HepG2 (cell line): ENCODE measurements around the gene DNASE1L2. TPM values are rescaled to one million over a fixed set of nuclear protein-coding genes. Genes with fewer than 3 reads are reported as not detected.

Experiments
- CBX1 ChIP-seq: IDR thresholded peaks from one replicate; pipeline ENCODE4 v1.6.1; 2016; ENCODE audit warnings: antibody characterized with exemption, low read depth
- ETS1 ChIP-seq: sonication (generic); formaldehyde crosslinking; IDR thresholded peaks from 2 replicates; pipeline ENCODE4 v1.4.0; 2020; ENCODE audit warnings: missing genetic modification reagents
- GATA4 ChIP-seq: sonication (generic); IDR thresholded peaks from 2 replicates; pipeline ENCODE4 v1.6.1; 2016; ENCODE audit warnings: antibody characterized with exemption, low read depth, borderline replicate concordance
- KDM4B ChIP-seq: sonication (generic); formaldehyde crosslinking; IDR thresholded peaks from 2 replicates; pipeline ENCODE4 v1.4.0; 2020; ENCODE audit warnings: missing genetic modification reagents
- MTERF4 ChIP-seq: sonication (generic); formaldehyde crosslinking; IDR thresholded peaks from 2 replicates; pipeline ENCODE4 v1.8.0; 2023; ENCODE audit warnings: mild to moderate bottlenecking, missing genetic modification reagents
- SETDB1 ChIP-seq: sonication (generic); formaldehyde crosslinking; IDR thresholded peaks from 2 replicates; pipeline ENCODE4 v1.5.1; 2020; ENCODE audit warnings: missing genetic modification reagents, mild to moderate bottlenecking, borderline replicate concordance
- SIX1 ChIP-seq: sonication (generic); formaldehyde crosslinking; IDR thresholded peaks from 2 replicates; pipeline ENCODE4 v1.4.0; 2020; ENCODE audit warnings: missing genetic modification reagents, borderline replicate concordance
- TFDP1 ChIP-seq: IDR thresholded peaks from 2 replicates; pipeline ENCODE4 v1.6.1; 2016; ENCODE audit warnings: missing compliant biosample characterization, missing genetic modification reagents, borderline replicate concordance
- THAP11 ChIP-seq: IDR thresholded peaks from 2 replicates; pipeline ENCODE4 v1.6.1; 2016; ENCODE audit warnings: missing biosample characterization, missing genetic modification reagents
- ZNF331 ChIP-seq: sonication (generic); formaldehyde crosslinking; IDR thresholded peaks from 2 replicates; pipeline ENCODE4 v1.4.0; 2020; ENCODE audit warnings: missing genetic modification reagents
- ZNF878 ChIP-seq: sonication (generic); formaldehyde crosslinking; IDR thresholded peaks from 2 replicates; pipeline ENCODE4 v1.8.1; 2023; ENCODE audit warnings: mild to moderate bottlenecking, missing genetic modification reagents, moderate library complexity
- polyA plus RNA-seq, 8 experiments: library from polyadenylated mRNA; depleted of rRNA in 3 of 8; stranded (reverse) in 7 of 8; unstranded in 1 of 8; fragments of >200 nt; fragmentation: Illumina TruSeq in 4 of 8; extraction: Trizol in 4 of 8; gene quantifications; 2 replicates each; pipeline versions ENCODE4 v1.2.1 to v1.2.3, GENCODE V29; 2011 to 2016; ENCODE audit warnings: low read depth in 4 of 8, missing spikeins in 1 of 8, mixed read lengths in 1 of 8; ENCODE audit not compliant: insufficient read depth in 1 of 8
- total RNA-seq, 5 experiments: library from RNA; depleted of rRNA; stranded (reverse); fragments of >200 nt; fragmentation: Illumina TruSeq; extraction: Trizol; gene quantifications; 2 replicates each; pipeline ENCODE4 v1.2.3, GENCODE V29; 2016; ENCODE audit warnings: low read depth in 1 of 5
- TF ChIP-seq, protein P1 (sequence below): sonication (generic); formaldehyde crosslinking; IDR thresholded peaks from 2 replicates; pipeline ENCODE4 v1.4.0; 2020; ENCODE audit warnings: missing genetic modification reagents, borderline replicate concordance
- TF ChIP-seq, protein P2 (sequence below): sonication (generic); formaldehyde crosslinking; IDR thresholded peaks from 2 replicates; pipeline ENCODE4 v1.5.0; 2020; ENCODE audit warnings: missing genetic modification reagents
- TF ChIP-seq, protein P3 (sequence below): fragments of 450-650 bp; IDR thresholded peaks from 2 replicates; pipeline ENCODE4 v1.6.1; 2017
- TF ChIP-seq, protein P4 (sequence below): sonication (generic); formaldehyde crosslinking; IDR thresholded peaks from 2 replicates; pipeline ENCODE4 v1.4.0; 2020; ENCODE audit warnings: missing genetic modification reagents

Gene DNASE1L2
- total and polyA plus RNA-seq, 2 of the 13 experiments (the other 11 are each of a cell fraction or from before 2014, with no cell fraction given), result 0.44 to 0.50 TPM

- TF ChIP-seq, protein P1, sequence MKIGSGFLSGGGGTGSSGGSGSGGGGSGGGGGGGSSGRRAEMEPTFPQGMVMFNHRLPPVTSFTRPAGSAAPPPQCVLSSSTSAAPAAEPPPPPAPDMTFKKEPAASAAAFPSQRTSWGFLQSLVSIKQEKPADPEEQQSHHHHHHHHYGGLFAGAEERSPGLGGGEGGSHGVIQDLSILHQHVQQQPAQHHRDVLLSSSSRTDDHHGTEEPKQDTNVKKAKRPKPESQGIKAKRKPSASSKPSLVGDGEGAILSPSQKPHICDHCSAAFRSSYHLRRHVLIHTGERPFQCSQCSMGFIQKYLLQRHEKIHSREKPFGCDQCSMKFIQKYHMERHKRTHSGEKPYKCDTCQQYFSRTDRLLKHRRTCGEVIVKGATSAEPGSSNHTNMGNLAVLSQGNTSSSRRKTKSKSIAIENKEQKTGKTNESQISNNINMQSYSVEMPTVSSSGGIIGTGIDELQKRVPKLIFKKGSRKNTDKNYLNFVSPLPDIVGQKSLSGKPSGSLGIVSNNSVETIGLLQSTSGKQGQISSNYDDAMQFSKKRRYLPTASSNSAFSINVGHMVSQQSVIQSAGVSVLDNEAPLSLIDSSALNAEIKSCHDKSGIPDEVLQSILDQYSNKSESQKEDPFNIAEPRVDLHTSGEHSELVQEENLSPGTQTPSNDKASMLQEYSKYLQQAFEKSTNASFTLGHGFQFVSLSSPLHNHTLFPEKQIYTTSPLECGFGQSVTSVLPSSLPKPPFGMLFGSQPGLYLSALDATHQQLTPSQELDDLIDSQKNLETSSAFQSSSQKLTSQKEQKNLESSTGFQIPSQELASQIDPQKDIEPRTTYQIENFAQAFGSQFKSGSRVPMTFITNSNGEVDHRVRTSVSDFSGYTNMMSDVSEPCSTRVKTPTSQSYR (CRISPR knock-in tag), result no peak
- TF ChIP-seq, protein P2, sequence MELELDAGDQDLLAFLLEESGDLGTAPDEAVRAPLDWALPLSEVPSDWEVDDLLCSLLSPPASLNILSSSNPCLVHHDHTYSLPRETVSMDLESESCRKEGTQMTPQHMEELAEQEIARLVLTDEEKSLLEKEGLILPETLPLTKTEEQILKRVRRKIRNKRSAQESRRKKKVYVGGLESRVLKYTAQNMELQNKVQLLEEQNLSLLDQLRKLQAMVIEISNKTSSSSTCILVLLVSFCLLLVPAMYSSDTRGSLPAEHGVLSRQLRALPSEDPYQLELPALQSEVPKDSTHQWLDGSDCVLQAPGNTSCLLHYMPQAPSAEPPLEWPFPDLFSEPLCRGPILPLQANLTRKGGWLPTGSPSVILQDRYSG (CRISPR knock-in tag), result 0 out of 2 replicates have a peak, but pooled peaks have one; percentile 33
- TF ChIP-seq ETS1 (CRISPR knock-in tag) (no peak), GATA4 (no peak; the same call in 1 of the 2 replicates), ZNF331 (CRISPR knock-in tag) (0 out of 2 replicates have a peak, but pooled peaks have one; percentile 3), THAP11 (peak; percentile 89), CBX1 (peak; percentile 16), TFDP1 (0 out of 2 replicates have a peak, but pooled peaks have one; percentile 17), ZNF878 (CRISPR knock-in tag) (no peak), KDM4B (CRISPR knock-in tag) (peak; percentile 63; the same call in 1 of the 2 replicates), SETDB1 (CRISPR knock-in tag) (no peak), SIX1 (CRISPR knock-in tag) (no peak), MTERF4 (CRISPR knock-in tag) (0 out of 2 replicates have a peak, but pooled peaks have one; percentile 30)
- TF ChIP-seq, protein P3, sequence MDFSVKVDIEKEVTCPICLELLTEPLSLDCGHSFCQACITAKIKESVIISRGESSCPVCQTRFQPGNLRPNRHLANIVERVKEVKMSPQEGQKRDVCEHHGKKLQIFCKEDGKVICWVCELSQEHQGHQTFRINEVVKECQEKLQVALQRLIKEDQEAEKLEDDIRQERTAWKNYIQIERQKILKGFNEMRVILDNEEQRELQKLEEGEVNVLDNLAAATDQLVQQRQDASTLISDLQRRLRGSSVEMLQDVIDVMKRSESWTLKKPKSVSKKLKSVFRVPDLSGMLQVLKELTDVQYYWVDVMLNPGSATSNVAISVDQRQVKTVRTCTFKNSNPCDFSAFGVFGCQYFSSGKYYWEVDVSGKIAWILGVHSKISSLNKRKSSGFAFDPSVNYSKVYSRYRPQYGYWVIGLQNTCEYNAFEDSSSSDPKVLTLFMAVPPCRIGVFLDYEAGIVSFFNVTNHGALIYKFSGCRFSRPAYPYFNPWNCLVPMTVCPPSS, result no peak
- TF ChIP-seq, protein P4, sequence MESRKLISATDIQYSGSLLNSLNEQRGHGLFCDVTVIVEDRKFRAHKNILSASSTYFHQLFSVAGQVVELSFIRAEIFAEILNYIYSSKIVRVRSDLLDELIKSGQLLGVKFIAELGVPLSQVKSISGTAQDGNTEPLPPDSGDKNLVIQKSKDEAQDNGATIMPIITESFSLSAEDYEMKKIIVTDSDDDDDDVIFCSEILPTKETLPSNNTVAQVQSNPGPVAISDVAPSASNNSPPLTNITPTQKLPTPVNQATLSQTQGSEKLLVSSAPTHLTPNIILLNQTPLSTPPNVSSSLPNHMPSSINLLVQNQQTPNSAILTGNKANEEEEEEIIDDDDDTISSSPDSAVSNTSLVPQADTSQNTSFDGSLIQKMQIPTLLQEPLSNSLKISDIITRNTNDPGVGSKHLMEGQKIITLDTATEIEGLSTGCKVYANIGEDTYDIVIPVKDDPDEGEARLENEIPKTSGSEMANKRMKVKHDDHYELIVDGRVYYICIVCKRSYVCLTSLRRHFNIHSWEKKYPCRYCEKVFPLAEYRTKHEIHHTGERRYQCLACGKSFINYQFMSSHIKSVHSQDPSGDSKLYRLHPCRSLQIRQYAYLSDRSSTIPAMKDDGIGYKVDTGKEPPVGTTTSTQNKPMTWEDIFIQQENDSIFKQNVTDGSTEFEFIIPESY (CRISPR knock-in tag), result no peak; the same call in 1 of the 2 replicates
Measured at GRCh38 chr16:2205104-2205966, 30.9 kb upstream of the DNASE1L2 start, which contains the start of gene MLST8 (continued).
